HG02884 (cell line): ENCODE results near the gene GGACT.

Experiments
- ATAC-seq: cut with Tn5 transposase; IDR thresholded peaks from one replicate; pipeline ENCODE4 v1.9.1; 2021; ENCODE audit warnings: mild to moderate bottlenecking, moderate library complexity; ENCODE audit not compliant: unreplicated experiment

GGACT gene

DNA sequence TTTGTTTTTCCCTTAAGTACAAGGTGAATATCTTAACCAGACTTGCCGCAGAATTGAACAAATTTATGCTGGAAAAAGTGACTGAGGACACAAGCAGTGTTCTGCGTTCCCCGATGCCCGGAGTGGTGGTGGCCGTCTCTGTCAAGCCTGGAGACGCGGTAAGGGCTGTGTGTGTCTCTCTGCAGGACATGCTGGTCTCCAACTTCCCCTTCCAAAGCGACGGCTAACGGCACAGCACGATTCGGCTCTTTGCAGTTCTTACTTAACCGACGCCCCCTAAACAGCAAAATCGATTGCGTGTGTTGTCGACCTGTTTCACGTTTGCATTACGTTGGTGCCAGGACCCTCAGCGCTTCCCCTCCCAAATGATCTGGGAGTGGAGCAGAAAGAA, 73.2 kb downstream of the GGACT start:
- ATAC-seq = no peak

DNA sequence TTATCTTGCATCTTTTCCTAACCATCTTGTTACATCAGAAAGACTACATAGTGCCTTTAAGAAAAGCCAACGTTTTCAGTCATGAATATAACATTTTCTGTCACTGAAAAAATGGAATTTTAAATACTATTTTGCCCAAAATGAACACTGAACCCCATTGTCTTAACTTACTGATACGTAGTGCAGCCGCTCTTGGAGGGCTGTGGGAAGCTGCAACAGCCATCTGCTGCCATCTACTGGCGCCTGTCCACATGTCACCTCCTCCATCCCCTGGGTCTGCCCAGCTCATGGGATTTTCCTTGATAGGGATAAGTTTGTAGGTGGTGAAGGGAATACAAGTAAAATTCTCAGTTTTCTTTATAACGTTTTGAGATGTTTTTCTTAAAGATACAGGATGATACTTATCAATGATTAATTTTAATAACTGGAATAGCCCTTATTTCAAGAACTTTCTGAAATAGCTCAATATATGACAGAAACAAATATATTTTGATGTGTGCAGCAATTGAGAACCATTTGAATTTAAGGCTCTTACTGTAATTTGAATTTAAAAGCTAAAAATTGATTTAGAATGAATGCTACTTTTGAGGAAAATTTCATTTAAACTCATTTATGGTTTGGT, 73.7 kb downstream of the GGACT start:
- peak; percentile 89 for ATAC-seq

- no peak for ATAC-seq
Measured at GRCh38 chr13:100513987-100514670, 74.5 kb downstream of the GGACT start.

DNA sequence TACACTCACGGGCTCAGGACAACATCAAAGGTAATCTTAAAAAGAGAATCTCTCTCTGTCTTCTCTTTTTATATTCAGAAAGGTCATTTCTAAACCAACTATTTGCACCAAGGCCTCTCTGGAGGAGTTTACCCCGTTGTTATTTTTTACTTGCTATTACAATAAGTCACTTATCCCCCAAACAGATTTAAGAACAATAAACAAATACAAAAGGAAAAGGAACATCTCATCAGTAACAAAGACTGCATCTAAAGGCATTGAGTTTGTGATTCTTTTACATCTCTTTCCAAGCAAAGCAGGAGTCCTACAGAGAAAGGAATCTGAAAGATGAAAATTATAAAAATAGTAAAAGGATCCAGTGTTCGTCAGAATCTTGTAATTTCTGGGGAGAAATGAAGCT, 75.4 kb downstream of the GGACT start:
- no peak for ATAC-seq

DNA sequence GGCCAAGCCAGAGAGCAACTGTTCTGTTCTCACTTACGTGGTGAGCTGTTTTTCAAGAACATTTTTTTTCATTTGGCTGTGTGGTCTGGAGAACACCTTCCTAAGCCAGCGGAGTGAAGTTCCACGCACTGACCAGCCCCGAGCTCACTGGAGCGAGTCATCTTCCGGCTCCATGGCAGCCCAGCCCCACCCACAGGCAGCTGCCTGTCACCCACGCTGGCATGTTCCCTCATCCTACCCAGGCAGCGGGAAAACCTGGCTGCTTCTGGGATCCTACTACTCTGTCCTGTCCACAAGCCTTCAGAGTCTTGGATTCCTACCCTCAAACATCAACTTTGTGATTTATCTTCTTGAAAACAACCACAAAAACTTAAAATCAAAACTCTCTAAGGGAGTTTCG, 76.2 kb downstream of the GGACT start:
- ATAC-seq = no peak

GRCh38 chr13:100511466-100511865, 77.1 kb downstream of the GGACT start:
- no peak for ATAC-seq

DNA sequence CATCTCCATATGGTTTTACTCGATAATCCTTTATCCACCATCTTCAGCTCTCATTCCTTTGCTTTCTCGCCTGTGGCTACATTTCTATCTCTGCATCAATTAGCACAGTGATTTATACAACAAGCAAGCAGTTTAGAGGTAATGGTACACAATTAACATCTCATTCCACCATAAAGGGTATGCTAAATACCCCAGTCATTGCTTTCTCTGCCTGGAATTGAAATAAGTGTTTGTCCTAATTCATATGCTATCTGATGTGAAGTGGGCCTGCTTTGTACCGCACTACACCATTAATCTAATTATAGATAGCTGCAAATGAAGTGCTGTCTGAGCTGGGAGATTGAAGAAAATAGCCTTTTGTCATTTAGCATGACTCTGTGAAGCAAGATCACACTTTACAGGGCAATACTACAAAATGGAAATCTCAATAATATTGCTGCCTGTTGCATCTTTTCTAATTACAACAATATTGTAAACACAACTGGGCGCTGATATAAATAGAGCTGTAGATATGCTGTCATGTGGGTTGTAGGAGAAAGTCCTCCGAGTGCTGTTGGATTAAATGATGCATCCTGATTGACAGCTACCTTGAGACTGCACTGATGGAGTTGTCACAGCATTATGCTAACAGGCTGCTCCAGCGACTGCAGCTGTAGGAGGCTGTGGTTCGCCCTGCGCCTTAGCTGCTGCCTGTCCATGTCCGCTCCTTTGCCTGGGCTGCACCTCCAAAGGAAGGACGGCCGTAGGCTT, 78.2 kb downstream of the GGACT start:
- ATAC-seq = no peak

- ATAC-seq = no peak
Measured at GRCh38 chr13:100508996-100509395, 79.6 kb downstream of the GGACT start.

DNA sequence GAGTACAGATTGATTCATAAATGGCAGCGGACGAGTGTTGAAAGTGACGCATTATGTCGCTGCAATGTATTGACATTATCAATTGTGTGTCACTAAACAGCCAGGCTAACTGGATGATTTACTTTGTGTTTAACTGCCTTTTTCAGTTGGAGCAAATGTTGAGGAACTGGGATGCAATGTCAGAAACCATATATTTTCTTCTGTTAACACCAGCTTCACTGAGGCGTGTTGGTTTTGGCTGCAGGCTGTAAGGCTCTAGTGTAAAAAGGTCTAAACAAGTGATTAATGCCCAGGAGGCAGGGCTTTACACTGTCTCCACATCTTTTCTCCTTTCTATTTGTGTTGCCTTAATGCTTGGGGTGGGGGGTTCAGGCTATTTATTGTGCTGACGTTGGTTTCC, 80.1 kb downstream of the GGACT start:
- no peak for ATAC-seq

GRCh38 chr13:100506600-100507422, 81.8 kb downstream of the GGACT start:
- peak; percentile 36 for ATAC-seq

GRCh38 chr13:100506154-100506553, 82.4 kb downstream of the GGACT start:
- ATAC-seq = peak; percentile 67

DNA sequence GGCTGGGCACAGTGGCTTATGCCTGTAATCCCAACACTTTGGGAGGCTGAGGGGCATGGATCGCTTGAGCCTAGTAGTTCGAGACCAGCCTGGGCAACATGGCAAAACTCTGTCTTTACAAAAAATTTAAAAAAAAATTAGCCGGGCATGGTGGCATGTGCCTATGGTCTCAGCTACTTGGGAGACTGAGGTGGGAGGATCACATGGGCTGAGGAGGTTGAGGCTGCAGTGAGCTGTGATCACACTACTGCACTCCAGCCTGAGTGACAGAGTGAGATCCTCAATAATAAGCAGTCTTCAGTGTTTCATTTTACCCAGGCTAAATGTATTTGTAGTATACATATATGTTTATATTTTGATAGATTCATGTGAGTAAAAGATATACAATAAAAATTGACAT, 85.0 kb downstream of the GGACT start:
- no peak for ATAC-seq

- no peak for ATAC-seq
Measured at GRCh38 chr13:100502446-100502845, 86.1 kb downstream of the GGACT start.

GRCh38 chr13:100497389-100497788, 91.2 kb downstream of the GGACT start:
- ATAC-seq = no peak

GRCh38 chr13:100495455-100495854, 93.1 kb downstream of the GGACT start:
- no peak for ATAC-seq

DNA sequence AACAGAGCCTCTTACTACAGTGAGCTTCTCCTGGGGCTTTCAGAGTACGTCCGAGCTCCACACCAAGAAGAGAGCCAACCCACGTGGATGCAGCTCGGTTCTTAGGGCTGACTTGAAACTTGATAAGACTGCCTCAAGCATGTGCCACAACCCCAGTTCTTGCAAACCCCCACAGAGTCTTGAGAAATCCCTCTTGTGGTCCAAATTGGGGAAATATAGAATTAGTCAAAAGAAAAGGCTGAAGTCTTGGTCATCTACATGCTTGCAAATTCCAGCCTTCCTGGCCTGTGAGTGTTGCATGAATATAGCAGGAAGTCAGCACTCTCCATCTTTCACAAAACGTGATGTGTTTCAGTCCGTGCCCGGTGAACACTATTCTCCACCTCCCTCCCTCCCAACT, 95.2 kb downstream of the GGACT start:
- ATAC-seq = no peak

DNA sequence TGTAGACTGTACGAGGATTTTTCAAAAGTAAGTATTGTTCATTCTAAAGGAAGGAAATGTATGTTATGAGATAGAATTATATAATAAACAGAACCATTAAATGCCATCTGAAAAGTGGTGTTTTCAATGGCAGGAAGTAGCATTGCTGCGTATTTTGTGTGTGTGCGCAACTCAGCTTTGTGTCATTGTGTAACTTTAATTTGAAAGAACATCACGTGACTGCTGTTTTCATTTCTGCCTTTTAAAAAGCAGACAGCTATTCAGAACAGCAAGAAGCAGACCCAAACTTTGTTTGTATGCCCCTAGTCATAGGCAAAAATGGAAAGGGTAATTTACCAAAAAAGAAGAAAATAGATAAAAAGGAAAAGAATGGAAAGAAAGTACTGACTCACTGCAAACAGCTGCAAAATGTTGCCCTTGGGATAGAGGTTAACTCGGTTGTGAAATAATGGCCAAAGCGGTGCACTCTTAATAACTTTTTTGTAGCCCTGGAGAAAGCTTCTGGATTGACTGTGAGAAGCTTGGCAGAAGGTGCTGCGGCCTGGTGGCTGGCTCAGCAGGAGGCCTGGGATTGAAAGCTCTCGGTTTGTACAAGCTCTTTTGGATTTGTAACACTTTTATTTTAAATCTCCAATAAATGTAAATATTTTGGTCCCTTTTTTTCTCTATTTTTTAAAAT, 97.3 kb downstream of the GGACT start:
- ATAC-seq = no peak

DNA sequence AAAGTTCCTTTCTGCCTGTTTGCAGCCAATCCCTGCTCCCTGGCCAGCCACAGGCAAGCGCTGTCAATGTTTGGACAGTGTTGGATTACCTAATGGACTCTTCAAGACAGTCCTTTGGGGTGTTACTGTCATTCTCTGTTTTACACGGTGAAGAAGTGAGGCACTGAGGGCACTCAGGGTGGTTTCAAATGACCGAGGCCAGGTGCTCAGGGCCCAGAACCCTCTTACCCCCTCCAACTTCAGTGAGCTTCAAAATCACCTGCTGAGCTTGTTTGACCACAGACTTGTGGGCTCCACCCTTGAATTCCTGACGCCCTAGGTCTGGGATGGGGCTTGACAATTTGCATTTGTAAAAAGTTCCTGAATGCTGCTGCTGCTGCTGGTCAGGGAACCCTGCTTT, 97.9 kb downstream of the GGACT start:
- ATAC-seq = no peak

GRCh38 chr13:100485265-100485664, 103.3 kb downstream of the GGACT start:
- no peak for ATAC-seq

DNA sequence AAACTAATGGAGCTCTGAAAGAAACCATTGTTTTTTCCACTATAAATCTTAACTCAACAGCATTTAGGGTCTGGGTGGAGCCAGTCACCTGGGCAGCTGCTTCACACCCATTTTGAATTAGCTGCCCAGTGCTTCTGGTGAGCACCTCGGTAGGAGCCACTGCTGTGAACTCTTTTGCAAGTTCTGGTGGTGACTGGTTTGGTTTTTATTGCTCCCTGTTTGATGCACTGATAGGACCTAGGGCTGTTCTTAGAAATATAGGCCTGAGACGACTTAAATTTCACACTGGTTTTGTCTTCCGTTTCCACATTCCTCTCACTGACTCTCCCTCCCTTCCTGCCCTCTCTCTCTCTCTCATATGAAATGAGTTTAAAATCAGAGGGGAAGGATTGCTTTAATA, 103.9 kb downstream of the GGACT start:
- ATAC-seq = no peak
